K562 (cell line): ENCODE measurements around the gene GMPR. TPM values are rescaled to one million over a fixed set of nuclear protein-coding genes. Genes with fewer than 3 reads are reported as not detected.

Experiments
- ARNT ChIP-seq, 2 experiments: fragments of 450-650 bp; IDR thresholded peaks; 2 replicates each; pipeline ENCODE4 v1.6.1; 2016; ENCODE audit warnings: mild to moderate bottlenecking in 1 of 2
- BDP1 ChIP-seq: IDR thresholded peaks from 3 replicates; pipeline ENCODE4 v1.6.1; 2011; ENCODE audit not compliant: insufficient read length, insufficient read depth
- BRF1 ChIP-seq: IDR thresholded peaks from 3 replicates; pipeline ENCODE4 v1.6.1; 2011; ENCODE audit warnings: borderline replicate concordance, mild to moderate bottlenecking; ENCODE audit not compliant: insufficient read length; ENCODE audit errors: extremely low read depth
- CBFA2T2 ChIP-seq: fragments of 450-650 bp; conservative IDR thresholded peaks from 2 replicates; pipeline ENCODE4 v1.6.1; 2017; ENCODE audit warnings: mild to moderate bottlenecking
- CBX1 ChIP-seq: sonication (generic); IDR thresholded peaks from 2 replicates; pipeline ENCODE4 v1.6.1; 2016; ENCODE audit warnings: antibody characterized with exemption, low read depth, mild to moderate bottlenecking
- CREBBP ChIP-seq: IDR thresholded peaks from one replicate; pipeline ENCODE4 v1.6.1; 2012; ENCODE audit warnings: low read depth, mild to moderate bottlenecking, control low read depth, inconsistent platforms, low read length
- EHMT2 ChIP-seq: fragments of 450-650 bp; IDR thresholded peaks from 2 replicates; pipeline ENCODE4 v1.6.1; 2018; ENCODE audit warnings: antibody characterized with exemption
- FOXP1 ChIP-seq: sonication (generic); formaldehyde crosslinking; IDR thresholded peaks from 2 replicates; pipeline ENCODE4 v1.8.0; 2022; ENCODE audit warnings: mild to moderate bottlenecking, missing genetic modification reagents
- NONO ChIP-seq, 2 experiments: fragments of 200-400 bp in 1 of 2; fragments of 450-650 bp in 1 of 2; formaldehyde crosslinking in 1 of 2; IDR thresholded peaks; 2 replicates each; pipeline ENCODE4 v1.6.1; 2017; ENCODE audit warnings: low read depth in 2 of 2, mild to moderate bottlenecking in 2 of 2, moderate library complexity in 2 of 2, low read length in 1 of 2
- PHB ChIP-seq: fragments of 250-450 bp; sonication (Bioruptor Pico); IDR thresholded peaks from 2 replicates; pipeline ENCODE4 v1.5.0; 2021
- SP1 ChIP-seq: sonication (generic); formaldehyde crosslinking; IDR thresholded peaks from 2 replicates; pipeline ENCODE4 v1.8.1; 2022; ENCODE audit warnings: mild to moderate bottlenecking, missing genetic modification reagents
- TBP ChIP-seq: optimal IDR thresholded peaks from 2 replicates; pipeline ENCODE3; 2011; ENCODE audit warnings: low read depth, low read length, improper control_type of control experiment
- USF1 ChIP-seq: sonication (generic); formaldehyde crosslinking; IDR thresholded peaks from 2 replicates; pipeline ENCODE4 v1.9.0; 2022; ENCODE audit warnings: mild to moderate bottlenecking, missing genetic modification reagents
- ZFP30 ChIP-seq: fragments of 250-450 bp; sonication (Bioruptor Pico); IDR thresholded peaks from 2 replicates; pipeline ENCODE4 v1.8.0; 2022; ENCODE audit warnings: moderate library complexity, mild to moderate bottlenecking, inconsistent platforms, borderline replicate concordance
- ZNF407 ChIP-seq: fragments of 450-650 bp; IDR thresholded peaks from 2 replicates; pipeline ENCODE4 v1.6.1; 2016; ENCODE audit warnings: low read depth
- ZNF77 ChIP-seq: fragments of 250-450 bp; sonication (Bioruptor Pico); IDR thresholded peaks from 2 replicates; pipeline ENCODE4 v1.5.0; 2020
- polyA plus RNA-seq, 8 experiments: library from polyadenylated mRNA; depleted of rRNA in 4 of 8; stranded (reverse) in 5 of 8; unstranded in 3 of 8; fragments of >200 nt; fragmentation: Nextera tagmentation in 2 of 8; fragmentation: Illumina TruSeq in 1 of 8; extraction: Ambion mirVana in 2 of 8; extraction: Trizol in 1 of 8; gene quantifications; 2 replicates each; pipeline versions ENCODE4 v1.2.1 to v1.2.3, GENCODE V29; 2011 to 2014; ENCODE audit warnings: inconsistent platforms in 1 of 8, missing spikeins in 1 of 8
- total RNA-seq, 7 experiments: library from RNA; depleted of rRNA in 6 of 7; stranded (reverse); fragments of >200 nt in 6 of 7; fragmentation: Illumina TruSeq in 2 of 7; extraction: Trizol in 2 of 7; gene quantifications; 2 replicates each; pipeline versions ENCODE4 v1.2.1 to v1.2.3, GENCODE V29; 2011 to 2021; ENCODE audit warnings: low replicate concordance in 1 of 7
- TF ChIP-seq, protein P1 (sequence below): fragments of 250-450 bp; sonication (Bioruptor Pico); IDR thresholded peaks from 2 replicates; pipeline ENCODE4 v1.8.0; 2021; ENCODE audit warnings: borderline replicate concordance, mild to moderate bottlenecking, moderate library complexity; ENCODE audit not compliant: poor library complexity, severe bottlenecking
- TF ChIP-seq, protein P2 (sequence below): sonication (generic); formaldehyde crosslinking; IDR thresholded peaks from 2 replicates; pipeline ENCODE4 v1.8.0; 2022; ENCODE audit warnings: mild to moderate bottlenecking, missing genetic modification reagents

Gene GMPR
- total and polyA plus RNA-seq, 9 of the 15 experiments (the other 6 are each of a cell fraction or from before 2014, with no cell fraction given): 34.6 to 83.7 (median 49.8) TPM

DNA sequence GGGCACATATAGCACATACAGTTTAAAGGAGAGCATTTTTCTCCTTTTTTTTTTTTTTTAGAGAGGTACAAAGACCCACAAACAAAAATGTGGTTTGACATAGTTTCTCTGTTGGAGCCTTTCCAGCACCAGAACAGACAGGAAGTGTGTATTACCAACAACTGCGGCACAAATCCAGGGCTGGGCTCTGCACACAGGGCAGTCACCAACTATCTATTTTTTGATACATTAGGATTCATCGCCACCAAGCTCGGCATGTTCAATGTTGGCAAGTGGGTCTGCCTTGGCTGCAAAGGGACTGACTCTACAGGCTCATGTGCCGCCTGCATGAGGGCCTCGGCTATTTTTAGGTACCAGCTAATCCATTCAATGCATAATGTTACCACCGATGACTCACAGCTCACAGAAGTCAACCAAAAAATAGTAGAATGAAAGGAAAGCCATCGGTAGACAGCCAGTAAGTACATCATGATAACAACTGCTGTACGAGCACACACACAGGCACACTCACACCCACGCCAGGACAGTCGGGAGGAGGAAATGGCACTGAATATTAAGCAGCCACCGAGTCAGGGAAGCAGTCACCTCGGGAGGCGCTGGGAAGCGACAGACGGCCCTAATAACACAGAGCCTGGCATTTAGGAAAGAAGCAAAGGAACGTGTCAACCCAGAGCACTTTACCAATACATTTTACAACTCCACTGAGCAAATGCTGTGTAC, 81.6 kb downstream of the GMPR start (continued):
- no peak for TF ChIP-seq ZNF407
- peak; percentile 55 for TF ChIP-seq USF1 (CRISPR knock-in tag)
- TF ChIP-seq EHMT2: peak; percentile 76; the same call in 1 of the 2 replicates
- TF ChIP-seq FOXP1: peak; percentile 68; the same call in 1 of the 2 replicates
- TF ChIP-seq CBFA2T2: peak; percentile 35; the same call in 1 of the 2 replicates
- no peak for TF ChIP-seq BDP1
- no peak for TF ChIP-seq ARNT (IDR thresholded peaks at IDR 0.05)
- TF ChIP-seq, protein P1, sequence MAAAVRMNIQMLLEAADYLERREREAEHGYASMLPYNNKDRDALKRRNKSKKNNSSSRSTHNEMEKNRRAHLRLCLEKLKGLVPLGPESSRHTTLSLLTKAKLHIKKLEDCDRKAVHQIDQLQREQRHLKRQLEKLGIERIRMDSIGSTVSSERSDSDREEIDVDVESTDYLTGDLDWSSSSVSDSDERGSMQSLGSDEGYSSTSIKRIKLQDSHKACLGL (CRISPR knock-in tag): no peak
- TF ChIP-seq TBP: peak; percentile 50
- TF ChIP-seq NONO (IDR thresholded peaks at IDR 0.05; ENCODE audit: low read depth in 2 of 2, low read length in 1 of 2): no peak
- no peak for TF ChIP-seq BRF1
- no peak for TF ChIP-seq CREBBP
- TF ChIP-seq ZNF77 (CRISPR knock-in tag): no peak
- no peak for TF ChIP-seq CBX1
- no peak for TF ChIP-seq PHB (CRISPR knock-in tag)
- no peak for TF ChIP-seq ZFP30
- peak; percentile 26; the same call in 1 of the 2 replicates for TF ChIP-seq SP1
- TF ChIP-seq, protein P2, sequence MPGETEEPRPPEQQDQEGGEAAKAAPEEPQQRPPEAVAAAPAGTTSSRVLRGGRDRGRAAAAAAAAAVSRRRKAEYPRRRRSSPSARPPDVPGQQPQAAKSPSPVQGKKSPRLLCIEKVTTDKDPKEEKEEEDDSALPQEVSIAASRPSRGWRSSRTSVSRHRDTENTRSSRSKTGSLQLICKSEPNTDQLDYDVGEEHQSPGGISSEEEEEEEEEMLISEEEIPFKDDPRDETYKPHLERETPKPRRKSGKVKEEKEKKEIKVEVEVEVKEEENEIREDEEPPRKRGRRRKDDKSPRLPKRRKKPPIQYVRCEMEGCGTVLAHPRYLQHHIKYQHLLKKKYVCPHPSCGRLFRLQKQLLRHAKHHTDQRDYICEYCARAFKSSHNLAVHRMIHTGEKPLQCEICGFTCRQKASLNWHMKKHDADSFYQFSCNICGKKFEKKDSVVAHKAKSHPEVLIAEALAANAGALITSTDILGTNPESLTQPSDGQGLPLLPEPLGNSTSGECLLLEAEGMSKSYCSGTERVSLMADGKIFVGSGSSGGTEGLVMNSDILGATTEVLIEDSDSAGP (CRISPR knock-in tag): no peak
